ENCODE measurements around the gene RNGTT.

The RNGTT gene

GRCh38 chr6:88641178-88641903, 322.1 kb downstream of the RNGTT start:
- no peak for DNase-seq
- in situ Hi-C loops (cut with MboI; ENCODE audit: low pct_unique_long_range_greater_than_20kb, low sequenced_read_pairs), result no loop called here

DNA sequence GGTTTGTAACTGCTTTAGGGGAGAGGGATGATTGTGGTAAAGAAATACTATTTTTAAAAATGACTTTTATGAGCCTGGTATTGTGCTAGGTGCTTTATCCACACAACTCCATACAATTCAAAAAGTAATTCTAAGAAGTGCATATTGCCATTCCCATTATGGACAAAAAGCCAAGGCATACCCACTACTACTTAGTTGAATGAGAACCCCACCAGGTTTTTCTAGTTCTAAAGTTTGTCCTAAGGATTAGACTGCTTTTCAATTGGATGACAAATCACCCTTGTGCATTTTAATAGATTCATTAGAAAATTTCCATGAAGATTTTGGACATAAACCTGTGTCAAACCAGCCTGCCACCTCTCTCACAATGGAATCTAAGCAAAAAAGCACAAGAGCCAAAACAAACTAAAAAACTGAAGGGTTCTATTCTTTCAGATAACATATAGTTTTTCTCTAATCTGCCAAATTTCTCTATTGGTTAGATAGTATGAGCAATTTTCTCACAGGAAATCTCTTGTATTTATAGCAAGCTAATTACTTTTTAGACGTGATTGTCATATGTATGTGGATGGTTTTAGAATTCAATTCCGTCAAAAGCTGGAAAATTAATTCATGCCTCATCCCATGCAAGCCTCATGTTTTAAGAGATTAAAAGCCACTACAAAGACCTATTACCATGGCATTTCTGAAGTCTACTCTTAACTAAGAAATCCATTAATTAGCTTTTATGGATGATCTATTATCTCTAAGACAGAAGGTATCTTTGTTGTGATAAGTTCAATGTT, 325.5 kb downstream of the RNGTT start:
- in situ Hi-C loops (cut with MboI; ENCODE audit: low pct_unique_long_range_greater_than_20kb, low sequenced_read_pairs), result no loop called here
- DNase-seq, result no peak

DNA sequence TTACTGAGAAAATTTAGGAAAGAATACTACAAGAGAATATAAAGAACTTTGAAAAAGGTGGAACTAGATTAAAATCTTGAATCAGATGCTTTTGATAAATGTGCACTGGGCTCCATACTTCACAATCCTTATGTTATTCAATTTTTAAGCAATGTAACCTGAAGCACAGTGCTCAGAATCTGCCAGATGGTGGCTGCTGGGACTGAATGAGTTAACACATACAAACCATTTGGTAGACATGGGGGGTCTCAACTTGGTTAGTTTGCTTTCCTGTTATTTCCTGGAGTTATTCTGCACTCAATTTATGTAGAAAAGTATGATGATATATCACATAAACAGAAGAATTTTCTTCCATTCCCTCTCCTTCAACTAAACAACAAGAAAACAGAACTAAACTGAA, 326.5 kb downstream of the RNGTT start:
- no peak for DNase-seq
- in situ Hi-C loops (cut with MboI; ENCODE audit: low pct_unique_long_range_greater_than_20kb, low sequenced_read_pairs), result no loop called here

- no peak for DNase-seq
- in situ Hi-C loops (cut with MboI; ENCODE audit: low pct_unique_long_range_greater_than_20kb, low sequenced_read_pairs), result no loop called here
Measured at GRCh38 chr6:88633782-88634181, 329.6 kb downstream of the RNGTT start.

DNA sequence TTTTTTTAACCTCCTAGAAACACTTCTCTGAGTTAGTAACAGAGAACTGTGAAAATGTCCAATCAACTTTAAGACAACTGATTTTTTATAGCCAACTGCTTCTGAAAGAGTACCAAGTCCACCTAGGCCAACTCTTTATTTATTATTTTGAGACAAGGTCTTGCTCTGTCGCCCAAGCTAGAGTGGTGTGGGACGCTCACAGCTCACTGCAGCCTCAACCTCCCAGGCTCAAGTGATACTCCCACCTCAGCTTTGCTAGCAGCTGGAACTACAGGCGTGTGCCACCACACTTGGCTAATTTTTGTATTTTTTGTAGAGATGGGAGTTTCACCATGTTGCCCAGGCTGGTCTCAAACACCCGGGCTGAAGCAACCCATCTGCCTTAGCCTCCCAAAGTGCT, 331.6 kb downstream of the RNGTT start:
- in situ Hi-C loops (cut with MboI; ENCODE audit: low pct_unique_long_range_greater_than_20kb, low sequenced_read_pairs), result no loop called here
- DNase-seq, result no peak

- DNase-seq, result peak; percentile 40
- in situ Hi-C loops (cut with MboI; ENCODE audit: low pct_unique_long_range_greater_than_20kb, low sequenced_read_pairs), result no loop called here
Measured at GRCh38 chr6:88629838-88630494, 333.5 kb downstream of the RNGTT start.

- no peak for DNase-seq
- in situ Hi-C loops (cut with MboI; ENCODE audit: low pct_unique_long_range_greater_than_20kb, low sequenced_read_pairs), result no loop called here
Measured at GRCh38 chr6:88626460-88626859, 337.0 kb downstream of the RNGTT start.

DNA sequence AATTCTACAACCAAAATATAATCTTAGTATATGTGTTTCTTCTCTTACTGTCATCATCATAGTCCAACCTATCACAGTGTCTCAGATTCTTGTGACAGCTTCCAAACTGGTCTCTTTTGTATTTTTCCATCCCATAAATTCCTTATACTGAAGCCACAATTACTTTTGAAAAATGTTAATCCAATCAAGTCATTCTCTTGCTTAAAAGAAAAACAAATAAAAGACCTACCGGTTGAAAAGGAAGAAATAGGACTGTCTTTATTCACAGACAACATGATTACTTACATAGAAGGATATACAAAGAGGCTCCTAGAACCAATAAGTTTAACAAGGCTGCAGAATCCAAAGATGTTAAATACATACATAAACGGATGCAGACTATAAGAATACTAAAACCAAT, 339.9 kb downstream of the RNGTT start:
- DNase-seq, result no peak
- in situ Hi-C loops (cut with MboI; ENCODE audit: low pct_unique_long_range_greater_than_20kb, low sequenced_read_pairs), result no loop called here

GRCh38 chr6:88619951-88620350, 343.5 kb downstream of the RNGTT start:
- in situ Hi-C loops (cut with MboI; ENCODE audit: low pct_unique_long_range_greater_than_20kb, low sequenced_read_pairs), result no loop called here
- DNase-seq, result no peak

- in situ Hi-C loops (cut with MboI; ENCODE audit: low pct_unique_long_range_greater_than_20kb, low sequenced_read_pairs), result no loop called here
- no peak for DNase-seq
Measured at GRCh38 chr6:88616380-88616779, 347.0 kb downstream of the RNGTT start.

GRCh38 chr6:88614316-88614877, 349.0 kb downstream of the RNGTT start:
- no peak for DNase-seq
- in situ Hi-C loops (cut with MboI; ENCODE audit: low pct_unique_long_range_greater_than_20kb, low sequenced_read_pairs), result no loop called here

DNA sequence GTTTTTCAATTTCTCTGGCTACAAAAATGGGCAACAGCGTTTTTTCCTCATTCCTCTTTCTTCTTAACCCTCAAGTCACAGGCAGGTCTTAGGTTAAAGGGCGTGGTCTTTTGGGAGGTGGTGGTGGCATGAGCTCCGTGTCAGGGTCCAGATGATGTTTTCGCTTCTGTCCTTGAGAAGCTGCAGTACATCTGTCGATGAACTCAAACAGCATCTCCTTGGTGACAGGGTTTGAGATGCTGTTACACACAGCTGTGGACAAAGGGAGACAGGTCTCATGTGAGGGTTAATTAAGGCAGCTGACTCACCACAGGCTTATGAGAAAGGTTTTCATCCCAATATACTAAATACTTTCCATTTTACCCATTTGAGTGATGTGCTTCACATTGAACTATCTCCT, 350.8 kb downstream of the RNGTT start:
- DNase-seq, result no peak
- in situ Hi-C loops (cut with MboI; ENCODE audit: low pct_unique_long_range_greater_than_20kb, low sequenced_read_pairs), result no loop called here

- DNase-seq, result no peak
- in situ Hi-C loops (cut with MboI; ENCODE audit: low pct_unique_long_range_greater_than_20kb, low sequenced_read_pairs), result no loop called here
Measured at GRCh38 chr6:88611721-88612120, 351.7 kb downstream of the RNGTT start.

DNA sequence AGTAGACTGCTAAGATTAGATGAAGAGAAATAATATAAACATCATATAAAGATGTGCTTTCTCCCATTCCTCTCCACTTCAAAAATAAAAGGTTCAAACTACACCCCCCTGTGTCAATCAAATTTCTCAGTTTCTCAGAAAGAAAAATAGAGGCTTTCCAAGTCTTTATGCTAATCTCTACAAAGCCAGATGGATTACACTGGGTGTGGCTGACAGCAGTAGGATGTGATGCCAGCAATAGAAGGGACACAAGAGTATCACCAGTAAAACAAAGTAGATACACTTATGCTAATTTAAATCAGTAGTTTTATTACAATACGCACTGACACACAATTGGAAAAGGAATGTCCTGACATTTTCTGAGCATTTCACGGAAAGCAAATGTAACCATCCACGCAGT, 353.4 kb downstream of the RNGTT start:
- DNase-seq, result no peak
- in situ Hi-C loops (cut with MboI; ENCODE audit: low pct_unique_long_range_greater_than_20kb, low sequenced_read_pairs), result no loop called here

GRCh38 chr6:88605271-88605670, 358.1 kb downstream of the RNGTT start:
- DNase-seq, result peak; percentile 76
- in situ Hi-C loops (cut with MboI; ENCODE audit: low pct_unique_long_range_greater_than_20kb, low sequenced_read_pairs), result no loop called here

- DNase-seq, result peak; percentile 18
Measured at GRCh38 chr6:88599571-88599970, 363.8 kb downstream of the RNGTT start.

GRCh38 chr6:88596801-88597200, 366.6 kb downstream of the RNGTT start:
- no peak for DNase-seq
- in situ Hi-C loops (cut with MboI; ENCODE audit: low pct_unique_long_range_greater_than_20kb, low sequenced_read_pairs), result no loop called here

More at GRCh38 chr6:88599571-88599970, 363.8 kb downstream of the RNGTT start:
- in situ Hi-C loops (cut with MboI; ENCODE audit: low pct_unique_long_range_greater_than_20kb, low sequenced_read_pairs), result no loop called here

DNA sequence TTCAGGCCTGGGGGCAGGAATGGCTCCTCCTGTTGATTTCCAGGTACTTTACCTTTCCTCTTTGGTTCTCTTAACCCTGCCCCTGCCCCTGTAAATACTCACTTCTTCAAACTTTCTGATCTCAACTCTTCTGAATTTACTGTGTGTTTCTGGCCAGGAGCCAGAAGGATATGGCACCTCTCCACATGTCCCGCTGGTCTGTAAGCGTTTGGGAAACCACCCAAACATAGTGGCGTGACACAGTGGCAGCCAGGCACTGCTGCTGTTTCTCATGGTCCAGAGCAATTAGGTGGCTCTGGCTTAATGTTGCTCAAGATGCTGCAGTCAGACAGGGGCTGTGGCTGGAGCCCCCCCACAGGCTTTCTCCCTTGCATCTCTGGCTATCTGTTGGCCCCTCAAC, 374.5 kb downstream of the RNGTT start:
- no peak for DNase-seq
- in situ Hi-C loops (cut with MboI; ENCODE audit: low pct_unique_long_range_greater_than_20kb, low sequenced_read_pairs), result no loop called here

DNA sequence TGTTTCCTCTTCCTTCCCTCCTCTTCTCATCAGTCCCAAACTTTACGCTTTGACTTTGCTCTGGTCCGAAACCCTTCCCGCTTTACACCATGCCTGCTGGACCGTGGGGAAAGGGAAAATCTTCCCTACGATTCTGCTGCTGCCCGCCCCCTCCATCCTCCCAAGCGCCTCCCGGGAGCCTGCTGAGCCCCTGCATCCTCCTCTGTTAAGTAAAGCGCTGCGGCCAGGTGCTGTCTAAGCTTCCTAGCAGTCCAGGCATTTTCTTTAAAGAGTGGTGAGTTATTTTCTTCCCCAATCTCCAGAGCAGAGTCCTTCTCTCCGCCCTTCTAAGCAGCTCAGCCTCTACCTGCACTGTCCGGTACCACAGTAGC, 376.3 kb downstream of the RNGTT start:
- in situ Hi-C loops (cut with MboI; ENCODE audit: low pct_unique_long_range_greater_than_20kb, low sequenced_read_pairs), result no loop called here
- no peak for DNase-seq

Measured in KBM-7 (cell line).